Fibroblast of lung (primary cell): Measurements from ENCODE around the gene SCYGR3.

Experiments
- EZH2 ChIP-seq: IDR thresholded peaks from 2 replicates; pipeline ENCODE4 v1.5.1; 2012; ENCODE audit warnings: low read length, control low read depth, mild to moderate bottlenecking; ENCODE audit errors: missing control alignments
- TF ChIP-seq, protein P1 (sequence below), 2 donors: IDR thresholded peaks in 1 of 2; conservative IDR thresholded peaks in 1 of 2; 1 replicate in 1 of 2; 2 replicates in 1 of 2; pipeline ENCODE4 v1.5.1; 2011 to 2012; ENCODE audit warnings: low read length in 2 of 2, control low read depth in 1 of 2, inconsistent platforms in 1 of 2, low read depth in 1 of 2, mild to moderate bottlenecking in 1 of 2

DNA sequence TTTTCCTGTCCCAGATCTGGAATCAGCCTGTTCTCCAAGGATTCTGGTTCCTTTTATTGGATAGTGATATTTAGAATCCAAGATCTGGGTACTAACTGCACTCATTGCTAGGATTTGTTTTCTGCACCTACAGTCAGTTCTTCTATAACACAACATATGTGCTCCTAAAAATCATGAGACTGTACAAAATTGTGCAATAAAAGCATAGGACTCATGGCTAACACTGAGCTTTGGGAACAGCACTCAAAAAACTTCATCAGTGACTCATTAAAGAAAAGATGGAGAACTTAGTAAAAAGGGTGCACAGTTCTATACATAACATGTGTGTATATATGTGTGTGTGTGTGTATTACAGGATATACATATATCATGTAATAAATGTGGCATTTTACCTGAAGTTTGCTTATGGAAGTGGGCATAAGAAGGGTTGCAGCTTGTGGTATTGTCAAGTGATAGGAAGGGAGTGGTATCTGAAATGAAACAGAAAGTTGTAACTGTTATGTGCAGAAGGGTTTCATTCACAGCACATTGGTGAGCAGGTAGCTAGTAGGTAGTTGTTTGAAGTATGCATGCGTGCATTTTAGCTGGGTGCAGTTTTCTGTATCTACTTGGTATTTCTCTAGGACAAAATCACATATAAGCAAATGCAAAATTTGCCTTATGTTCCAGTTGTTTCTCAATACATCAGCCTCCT is 21.8 kb downstream of the SCYGR3 start:
- TF ChIP-seq, protein P1, sequence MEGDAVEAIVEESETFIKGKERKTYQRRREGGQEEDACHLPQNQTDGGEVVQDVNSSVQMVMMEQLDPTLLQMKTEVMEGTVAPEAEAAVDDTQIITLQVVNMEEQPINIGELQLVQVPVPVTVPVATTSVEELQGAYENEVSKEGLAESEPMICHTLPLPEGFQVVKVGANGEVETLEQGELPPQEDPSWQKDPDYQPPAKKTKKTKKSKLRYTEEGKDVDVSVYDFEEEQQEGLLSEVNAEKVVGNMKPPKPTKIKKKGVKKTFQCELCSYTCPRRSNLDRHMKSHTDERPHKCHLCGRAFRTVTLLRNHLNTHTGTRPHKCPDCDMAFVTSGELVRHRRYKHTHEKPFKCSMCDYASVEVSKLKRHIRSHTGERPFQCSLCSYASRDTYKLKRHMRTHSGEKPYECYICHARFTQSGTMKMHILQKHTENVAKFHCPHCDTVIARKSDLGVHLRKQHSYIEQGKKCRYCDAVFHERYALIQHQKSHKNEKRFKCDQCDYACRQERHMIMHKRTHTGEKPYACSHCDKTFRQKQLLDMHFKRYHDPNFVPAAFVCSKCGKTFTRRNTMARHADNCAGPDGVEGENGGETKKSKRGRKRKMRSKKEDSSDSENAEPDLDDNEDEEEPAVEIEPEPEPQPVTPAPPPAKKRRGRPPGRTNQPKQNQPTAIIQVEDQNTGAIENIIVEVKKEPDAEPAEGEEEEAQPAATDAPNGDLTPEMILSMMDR (conservative IDR thresholded peaks at IDR 0.05 in 1 of 2, IDR thresholded peaks at IDR 0.05 in 1 of 2; ENCODE audit: low read depth in 1 of 2, low read length in 2 of 2) = no peak
- no peak for TF ChIP-seq EZH2
